Superior temporal gyrus (tissue), 1 donor: ENCODE measurements around the gene MALT1.

Experiments
- DNase-seq: peaks from one replicate; pipeline ENCODE4 v3.0.0-alpha.2; 2016; ENCODE audit errors: extremely low spot score

The MALT1 gene

DNA sequence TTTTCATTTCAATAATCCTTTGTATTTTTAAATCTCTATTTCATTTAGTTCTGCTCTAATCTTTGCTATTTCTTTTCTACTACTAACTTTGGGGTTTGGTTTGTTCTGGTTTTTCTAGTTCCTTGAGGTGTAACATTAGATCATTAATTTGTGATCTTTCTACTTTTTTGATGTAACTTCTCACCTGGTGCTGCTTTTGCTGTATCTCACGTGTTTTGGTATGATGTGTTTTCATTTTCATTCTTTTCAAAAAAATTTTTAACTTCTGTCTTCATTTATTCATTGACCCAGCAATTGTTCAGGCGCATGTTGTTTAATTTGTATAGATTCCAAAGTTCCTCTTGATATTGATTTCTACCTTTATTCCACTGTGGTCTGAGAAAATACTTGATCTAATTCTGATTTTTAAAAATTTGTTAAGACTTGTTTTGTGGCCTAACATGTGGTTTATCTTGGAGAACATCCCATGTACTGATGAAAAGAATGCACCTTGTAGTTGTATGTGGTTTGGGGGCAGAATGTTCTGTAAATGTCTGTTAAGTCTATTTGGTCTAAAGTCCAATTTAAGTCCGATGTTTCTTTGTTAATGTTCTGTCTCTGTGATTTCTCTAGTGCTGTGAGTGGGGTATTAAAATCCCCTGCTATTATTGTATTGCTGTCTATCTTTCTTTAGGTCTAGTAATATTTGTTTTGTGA lies 17.3 kb upstream of the MALT1 start:
- no peak for DNase-seq

DNA sequence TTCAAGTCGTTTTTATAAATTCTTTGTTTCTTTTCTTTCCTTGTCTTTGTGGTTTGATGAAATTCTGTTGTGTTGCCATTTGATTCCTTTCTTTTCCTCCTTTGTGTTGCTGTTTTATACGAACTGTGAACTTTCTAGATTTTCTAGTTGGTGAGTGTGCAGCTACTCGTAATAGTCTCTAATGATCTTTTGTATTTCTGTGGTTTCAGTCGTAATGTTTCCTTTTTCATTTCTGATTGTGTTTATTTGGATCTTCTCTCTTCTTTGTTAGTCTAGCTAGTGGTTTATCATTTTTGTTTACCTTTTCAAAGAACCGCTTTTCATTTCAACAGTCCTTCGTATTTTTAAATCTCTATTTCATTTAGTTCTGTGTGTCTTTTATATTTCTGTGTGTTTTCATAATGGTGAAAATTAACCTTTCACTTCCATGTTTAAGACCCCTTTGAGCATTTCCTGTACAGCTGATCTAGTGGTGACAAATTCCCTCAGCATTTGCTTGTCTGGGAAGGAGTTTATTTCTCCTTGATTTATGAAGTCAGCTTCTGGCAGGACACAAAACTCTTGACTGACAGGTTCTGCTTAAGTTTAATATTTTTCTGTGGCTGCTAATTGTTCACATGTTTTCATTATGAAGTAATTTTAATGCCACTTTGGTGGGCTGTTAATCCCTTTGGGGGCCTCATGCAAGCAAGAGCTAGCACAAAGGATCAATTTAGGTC lies 16.2 kb upstream of the MALT1 start:
- no peak for DNase-seq

DNA sequence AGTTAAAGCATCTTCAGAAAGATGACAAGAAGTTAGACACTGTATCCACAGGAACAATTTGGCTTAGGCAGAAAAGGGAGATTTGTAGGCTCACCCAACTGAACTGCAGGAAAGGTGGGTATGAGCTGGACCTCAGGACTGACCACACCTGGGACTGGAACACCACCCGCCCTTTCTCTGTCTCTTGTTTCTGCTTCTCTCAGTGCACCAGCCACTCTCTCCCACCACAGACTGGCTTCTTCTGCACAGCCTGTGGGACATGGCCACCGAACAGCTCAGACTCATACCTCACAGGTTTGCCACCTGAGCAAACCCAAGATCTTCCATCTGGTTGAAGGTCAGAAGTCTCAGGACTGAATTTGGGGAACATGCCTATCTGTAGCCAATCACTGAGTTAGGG lies 14.2 kb upstream of the MALT1 start:
- DNase-seq, result no peak

DNA sequence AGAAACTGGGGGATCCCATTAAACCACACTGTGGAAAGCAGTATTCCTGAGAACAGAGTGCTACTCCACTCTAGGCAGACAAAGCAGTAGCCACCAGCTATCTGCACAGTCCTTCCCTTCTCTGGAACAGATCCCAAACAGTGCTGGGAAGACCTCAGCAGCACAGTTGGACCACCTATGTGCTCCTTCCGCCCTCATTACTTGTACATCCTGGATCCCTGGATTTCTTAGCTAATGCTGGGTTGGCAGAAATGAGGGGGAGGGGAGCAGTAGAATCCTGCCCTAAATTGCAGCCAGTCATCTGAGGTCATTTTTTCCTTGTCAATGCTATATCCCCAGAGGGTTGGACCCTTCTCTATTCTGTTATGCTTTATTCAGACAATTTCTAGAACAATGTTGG lies 13.8 kb upstream of the MALT1 start:
- no peak for DNase-seq

DNA sequence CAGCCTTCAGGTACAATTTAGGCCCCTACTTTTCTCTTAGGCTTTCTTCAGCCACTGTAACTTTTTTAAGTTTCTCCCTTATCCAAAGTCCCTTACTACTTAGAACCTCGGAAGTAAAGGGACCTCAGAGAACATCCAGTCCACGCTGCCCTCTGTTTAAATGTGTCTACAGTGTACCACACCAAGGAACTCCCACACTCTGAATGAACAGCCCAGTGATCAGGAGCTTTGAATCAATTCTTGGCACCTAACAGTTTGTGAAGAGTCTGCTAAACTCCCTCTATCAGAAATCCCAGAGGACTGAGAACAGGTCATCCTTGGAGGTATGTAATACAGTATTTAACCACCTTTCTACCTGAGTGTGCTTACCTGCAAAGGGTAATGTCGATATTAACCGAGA lies 11.6 kb upstream of the MALT1 start:
- DNase-seq, result no peak

DNA sequence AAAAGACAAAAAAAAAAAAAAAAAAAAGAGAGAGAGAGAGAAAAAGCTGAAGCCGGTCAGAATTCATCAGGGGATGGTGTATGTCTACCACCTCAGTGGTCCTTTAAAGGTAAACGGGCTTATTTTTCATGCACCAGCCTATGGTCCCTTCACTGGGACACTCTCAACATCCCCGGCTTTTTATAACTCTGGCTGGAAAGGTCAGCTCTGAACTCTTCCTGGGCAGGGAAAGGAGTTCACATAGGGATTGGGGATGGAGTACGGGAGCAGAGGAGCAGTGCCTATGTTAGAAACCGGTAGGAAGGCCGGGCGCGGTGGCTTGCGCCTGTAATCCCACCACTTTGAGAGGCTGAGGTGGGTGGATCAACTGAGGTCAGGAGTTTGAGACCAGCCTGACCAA lies 10.3 kb upstream of the MALT1 start:
- no peak for DNase-seq

DNA sequence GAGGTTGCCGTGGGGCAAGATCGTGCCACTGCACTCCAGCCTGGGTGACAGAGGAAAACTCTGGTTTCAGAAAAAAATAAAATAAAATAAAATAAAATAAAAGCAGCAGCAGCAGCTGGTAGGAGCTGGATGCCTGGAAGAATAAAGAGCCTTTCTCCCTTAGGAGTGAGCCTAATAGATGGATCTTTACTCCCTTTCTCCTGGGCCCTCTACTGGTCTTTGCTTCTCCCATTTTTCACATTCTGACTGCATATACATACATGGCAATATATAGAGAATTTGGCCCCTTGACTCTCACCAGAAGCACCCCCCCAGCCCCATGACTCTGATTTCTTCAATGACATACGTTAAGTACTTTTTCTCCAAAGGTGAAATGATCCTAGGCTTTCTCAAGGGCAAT lies 9.8 kb upstream of the MALT1 start:
- DNase-seq, result no peak

DNA sequence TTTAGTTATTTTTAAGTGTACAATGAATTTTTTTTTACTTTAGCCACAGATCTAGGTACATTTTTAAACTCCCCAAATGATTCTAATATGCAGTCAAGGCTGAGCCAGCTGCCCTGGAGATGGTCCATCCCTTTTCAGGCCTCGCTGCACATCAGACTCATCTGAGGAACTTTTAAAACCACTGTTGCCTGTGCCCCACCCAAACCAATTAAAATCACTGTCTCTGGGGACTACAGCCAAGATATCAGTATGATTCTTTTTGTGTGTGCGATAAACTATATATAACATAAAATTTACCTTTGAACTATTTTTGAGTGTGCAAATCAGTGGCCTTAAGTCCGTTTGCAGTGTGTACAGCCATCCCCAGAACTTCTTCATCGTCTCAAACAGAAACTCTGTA lies 9.1 kb upstream of the MALT1 start:
- DNase-seq, result no peak

DNA sequence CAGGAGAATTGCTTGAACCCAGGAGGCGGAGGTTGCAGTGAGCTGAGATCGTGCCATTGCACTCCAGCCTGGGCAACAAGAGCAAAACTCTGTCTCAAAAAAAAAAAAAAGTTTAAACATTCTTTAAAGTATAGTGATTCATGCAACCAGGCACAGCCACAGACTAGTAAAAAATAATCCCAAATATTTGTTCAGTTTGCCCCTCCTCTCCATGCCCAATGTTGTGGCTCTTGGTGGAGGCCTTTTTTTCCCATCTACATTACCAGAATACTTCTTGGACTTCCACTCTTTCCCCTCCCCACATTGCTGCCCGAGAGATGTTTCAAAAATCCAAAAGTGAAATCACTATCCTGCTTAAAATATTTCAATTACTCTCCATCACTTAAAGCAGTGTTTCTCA lies 5.1 kb upstream of the MALT1 start:
- DNase-seq, result no peak

DNA sequence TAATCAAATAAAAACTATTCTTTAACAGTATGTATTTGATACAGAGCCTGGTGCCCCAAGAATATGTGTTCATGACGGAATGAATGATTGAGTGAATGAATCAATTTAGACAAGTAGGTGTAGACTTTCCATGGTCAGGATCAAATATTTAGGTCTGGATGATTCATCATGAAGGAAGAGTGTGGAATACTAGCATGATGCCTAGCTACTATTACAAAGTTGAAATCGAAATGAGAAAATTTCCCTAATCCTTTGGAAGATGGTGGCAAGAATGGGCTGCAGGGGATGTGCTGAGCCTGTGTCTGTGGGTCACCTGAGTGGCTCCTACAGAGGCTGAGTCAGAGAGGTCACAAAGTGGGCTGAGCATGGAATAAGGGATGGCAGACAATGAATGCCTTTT lies 3.1 kb upstream of the MALT1 start:
- DNase-seq, result no peak

DNA sequence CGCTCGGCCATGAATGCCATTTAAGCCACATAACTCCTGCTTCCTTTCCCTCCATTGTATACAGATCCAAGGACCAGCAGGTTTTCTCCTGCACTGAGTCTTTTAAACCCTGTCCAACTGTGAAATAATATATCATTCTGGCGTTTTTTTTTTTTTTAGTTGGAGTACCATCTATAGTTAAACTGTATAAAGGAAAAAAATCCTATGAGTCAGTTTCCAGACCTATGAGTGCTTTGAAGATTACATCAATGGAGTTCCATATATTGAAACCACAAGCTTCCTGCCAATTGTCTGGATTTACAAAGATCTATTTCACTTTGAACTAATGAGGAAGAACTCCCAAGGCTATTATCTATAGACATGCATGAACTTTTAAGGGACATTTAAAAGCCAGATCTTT lies 2.4 kb upstream of the MALT1 start:
- DNase-seq, result no peak

DNA sequence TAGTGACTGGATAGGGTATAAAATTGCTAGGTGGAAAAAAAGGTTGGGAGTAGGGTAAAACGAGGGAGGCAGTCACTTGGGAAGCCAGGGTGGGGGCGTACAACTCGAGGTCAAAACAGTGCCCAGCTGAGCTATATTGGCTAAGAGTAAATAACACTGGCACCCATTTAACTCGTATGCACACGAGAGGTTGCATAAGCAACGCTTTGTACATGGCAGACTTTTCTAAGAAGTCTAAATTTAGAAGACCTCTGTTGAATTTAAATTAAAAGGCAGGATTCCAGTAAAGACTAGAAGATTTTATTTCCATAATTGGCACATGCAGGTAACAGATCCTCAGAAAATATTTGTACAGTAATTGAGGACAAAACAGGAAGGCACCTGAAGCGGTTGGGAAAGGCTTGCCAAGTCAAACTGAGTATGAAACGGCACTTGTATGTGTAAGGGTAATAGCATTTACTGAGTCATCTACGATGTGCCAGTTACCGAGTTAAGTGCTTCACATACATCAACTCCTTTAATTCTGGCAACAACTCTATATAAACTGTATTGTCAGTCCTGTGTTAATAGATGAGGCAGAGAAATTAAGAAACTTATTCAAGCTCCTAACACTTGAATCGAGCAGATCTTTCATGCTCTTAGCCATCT lies 1.4 kb upstream of the MALT1 start:
- no peak for DNase-seq

DNA sequence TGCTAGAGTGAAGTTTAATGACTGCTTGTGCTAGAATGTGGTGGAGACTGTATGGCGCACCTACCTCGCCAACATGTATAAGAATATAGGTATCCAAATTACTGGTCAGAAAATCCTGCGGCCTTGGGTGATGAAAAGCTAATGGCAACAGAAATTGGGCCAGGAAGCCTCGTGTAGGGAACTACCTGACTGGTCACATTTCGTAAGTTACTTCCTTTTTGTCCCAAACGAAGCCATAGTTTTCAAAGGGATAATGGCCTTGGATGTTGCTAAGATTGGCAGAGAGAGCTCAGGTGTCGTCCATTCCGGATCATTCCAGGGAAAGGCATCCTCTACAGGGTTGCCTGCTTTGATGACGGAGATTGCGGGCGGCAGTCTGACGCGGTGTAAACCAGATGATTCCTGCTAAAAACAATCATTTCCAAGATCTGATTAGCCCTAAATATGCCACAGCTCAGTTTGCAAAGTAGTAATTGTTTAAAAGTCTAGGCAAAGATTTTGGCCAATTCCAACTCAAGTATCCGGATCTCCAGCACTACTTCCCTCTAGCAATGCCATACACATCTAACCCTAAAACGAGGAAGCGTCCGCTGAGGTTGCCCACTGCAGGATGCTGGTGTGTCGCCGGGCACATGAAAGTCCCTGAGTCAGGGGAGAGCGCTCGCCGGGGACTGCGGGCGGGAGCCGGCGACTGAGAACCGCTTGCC lies 708 bp upstream of the MALT1 start:
- peak; percentile 16 for DNase-seq

DNA sequence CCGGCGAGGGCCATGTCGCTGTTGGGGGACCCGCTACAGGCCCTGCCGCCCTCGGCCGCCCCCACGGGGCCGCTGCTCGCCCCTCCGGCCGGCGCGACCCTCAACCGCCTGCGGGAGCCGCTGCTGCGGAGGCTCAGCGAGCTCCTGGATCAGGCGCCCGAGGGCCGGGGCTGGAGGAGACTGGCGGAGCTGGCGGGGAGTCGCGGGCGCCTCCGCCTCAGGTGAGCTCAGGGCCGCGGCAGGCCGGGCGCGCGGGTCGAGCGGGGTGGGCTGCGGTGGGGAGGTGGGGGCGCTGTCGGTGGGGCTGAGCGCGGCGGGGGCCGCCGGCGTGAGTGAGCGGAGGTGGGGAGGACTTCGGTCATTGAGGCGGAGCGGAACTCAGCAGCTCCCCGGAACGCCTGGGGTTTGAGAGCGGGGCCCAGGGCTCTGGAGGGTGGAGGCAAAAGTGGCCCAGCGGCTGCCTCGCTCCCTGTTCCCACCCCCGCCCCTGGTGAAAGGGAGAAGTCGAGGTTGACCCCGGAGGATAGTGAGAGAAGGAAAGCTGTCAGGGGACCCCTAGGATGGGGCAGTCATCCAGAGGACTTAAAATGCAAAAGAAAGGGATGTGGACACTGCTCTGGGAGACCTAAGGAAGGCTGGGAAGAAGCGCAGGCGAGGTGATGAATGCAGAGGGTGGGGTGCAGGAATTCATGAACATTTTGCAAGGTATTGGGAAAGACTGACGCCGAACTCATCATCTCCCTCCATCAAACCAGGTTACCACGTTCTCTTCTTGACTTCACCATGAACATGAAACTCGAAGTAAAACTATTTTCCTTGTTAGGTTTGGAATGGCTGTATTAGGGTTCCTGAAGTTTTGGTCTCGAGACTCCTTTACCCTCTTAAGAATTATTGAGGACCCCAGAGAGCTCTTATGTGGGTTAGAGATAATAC lies 633 bp downstream of the MALT1 start:
- peak; percentile 16 for DNase-seq

DNA sequence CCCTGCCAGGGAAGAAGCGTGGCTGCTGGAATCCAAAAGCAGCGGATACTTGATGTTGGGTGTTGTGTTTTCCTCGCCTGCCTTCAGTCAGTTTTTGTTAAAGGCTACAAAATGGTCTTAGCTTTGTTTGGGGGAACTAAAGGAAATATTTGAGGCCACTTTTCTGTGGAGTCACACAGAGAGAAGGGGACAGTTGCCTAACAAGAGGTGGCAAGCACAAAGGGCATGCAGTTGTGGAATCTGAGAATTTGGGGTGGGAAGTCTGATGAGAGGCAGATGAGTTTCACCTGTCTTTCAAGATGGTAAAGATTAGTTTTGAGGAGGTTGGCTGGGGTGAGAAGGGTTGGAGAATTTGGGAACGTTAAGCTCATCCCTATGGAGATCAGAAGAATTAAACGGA lies 2.9 kb downstream of the MALT1 start:
- no peak for DNase-seq

DNA sequence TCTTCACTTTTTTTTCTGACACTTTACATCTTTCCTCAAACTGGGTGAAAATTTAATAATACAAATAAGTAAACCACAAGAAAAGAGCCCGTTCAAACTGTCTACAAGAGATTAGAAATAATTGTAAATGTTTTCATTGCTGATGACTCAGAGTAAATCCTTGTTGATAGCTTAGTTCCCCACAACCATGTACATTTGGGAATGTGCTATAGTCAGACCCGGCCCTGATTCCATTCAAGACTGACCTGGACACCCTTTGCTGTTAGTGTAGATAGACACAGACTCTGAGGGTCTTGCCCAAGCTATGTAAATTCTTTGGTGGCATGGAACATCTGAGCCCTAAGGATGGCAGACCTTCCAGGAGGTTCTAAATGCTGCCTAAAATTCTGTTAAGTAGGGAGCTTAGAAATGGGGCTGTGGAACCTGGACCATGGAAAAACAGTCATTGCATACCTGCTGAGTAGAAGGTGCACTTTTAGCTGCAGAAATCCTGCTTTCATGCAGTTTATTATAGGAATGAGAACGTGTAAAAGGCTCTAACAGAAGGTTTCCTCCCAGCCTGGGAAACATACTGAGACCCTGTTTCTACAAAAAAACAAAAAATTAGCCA lies 3.7 kb downstream of the MALT1 start:
- no peak for DNase-seq

DNA sequence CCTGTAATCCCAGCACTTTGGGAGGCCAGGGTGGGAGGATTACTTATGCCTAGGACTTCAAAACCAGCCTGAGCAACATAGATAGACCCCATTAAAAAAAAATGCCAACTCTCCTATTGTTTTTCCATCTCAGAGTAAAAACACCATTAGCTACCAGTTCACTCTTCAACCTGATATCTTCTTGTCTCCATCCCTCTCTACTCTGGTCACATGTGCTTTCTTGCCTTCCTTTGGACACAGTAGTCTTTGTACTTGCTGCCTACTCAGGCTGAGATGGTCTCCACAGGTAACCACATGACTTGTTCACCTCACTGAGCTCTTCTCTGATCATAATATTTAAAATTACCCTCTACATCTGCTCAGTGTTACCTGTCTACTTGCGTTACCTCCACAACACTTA lies 5.0 kb downstream of the MALT1 start:
- no peak for DNase-seq

DNA sequence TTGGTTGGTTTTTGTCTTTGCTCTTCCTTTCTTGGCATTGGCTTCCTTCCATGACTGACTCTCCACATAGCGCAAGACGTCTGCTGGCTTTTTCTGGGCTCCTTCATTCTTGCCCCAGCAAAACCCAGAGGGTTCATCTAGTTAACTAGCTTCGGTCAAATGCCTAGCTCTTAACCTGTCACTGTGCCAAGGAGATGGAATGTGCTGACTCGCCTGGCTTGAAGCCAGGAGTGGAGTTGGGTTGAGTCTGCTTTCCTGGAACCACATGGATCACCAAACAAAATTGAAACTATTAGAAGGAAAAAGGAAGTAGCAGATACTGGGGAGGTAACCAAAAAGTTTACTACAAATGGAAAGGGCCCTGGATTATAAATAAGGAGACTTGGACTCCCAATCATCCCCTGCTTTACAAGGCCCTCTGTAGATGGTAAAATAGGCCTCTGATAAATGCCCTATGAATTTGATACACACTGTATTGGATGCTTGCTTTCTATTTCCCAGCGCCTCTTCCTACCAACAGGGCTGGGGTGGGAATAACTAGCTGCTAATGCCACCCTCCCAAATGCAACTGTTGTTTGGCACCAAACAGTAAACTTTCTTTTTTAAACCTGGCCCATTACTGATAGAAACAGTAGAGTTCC lies 11.3 kb downstream of the MALT1 start:
- DNase-seq, result no peak

DNA sequence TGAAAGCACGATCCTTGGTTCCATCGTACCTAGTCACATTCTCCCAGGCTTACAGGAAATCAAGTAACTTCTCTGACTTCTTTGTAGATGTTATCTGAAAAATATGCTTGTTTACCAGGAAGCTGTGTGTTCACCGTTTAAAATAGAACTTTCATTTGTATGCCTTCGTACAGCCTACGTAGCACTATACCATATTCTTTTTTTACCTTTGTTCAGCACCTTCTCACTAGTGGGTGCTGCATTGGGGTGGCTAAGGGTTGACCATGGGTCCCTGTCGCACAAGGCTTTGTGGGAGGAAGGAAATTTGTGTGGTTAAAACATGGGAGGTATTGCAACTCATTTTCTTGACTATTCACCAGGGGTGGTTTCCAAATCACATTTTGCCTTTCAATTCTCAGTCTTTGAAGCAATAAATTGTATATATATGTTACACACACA lies 16.6 kb downstream of the MALT1 start:
- DNase-seq, result no peak

DNA sequence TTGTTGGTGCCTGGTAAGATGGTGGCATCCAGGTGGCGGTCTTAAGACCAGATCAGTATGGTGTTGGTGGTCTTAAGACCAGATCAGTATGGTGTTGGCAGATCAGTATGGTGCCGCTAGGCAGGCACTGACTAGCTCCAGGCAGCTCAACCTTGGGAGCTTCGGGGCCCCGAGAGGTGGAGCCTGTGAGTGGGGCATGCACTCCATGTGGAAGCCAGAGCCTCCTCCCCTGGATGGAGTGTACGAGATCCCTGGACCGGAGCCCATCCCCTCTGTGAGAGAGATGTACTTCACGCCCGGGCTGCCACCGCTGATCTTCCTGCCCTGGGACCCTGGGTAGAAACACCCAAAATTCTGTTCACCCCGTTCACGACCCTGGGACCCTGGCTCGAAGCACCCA lies 19.0 kb downstream of the MALT1 start:
- DNase-seq, result no peak

DNA sequence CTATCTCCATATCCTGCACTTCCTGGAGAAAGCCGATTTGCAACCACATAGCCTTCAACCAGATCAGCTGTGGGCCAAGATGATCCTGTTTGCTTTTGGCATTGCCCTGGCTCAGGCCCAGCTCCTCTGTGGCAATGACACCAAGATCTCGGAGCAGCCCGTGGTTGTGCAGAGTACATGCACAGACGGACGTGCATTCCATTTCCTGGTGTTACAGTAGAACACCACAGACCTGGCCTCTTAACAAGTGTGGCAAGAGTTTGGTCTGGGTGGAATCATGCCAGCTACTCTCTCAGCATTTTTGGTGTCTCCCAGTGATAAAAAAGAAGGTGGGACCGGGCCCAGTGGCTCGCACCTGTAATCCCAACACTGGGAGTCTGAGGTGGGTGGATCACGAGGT lies 20.0 kb downstream of the MALT1 start:
- no peak for DNase-seq
